OCI-LY1 (cell line): ENCODE data around the gene RNF144B.

ENCODE experiments used
- H2AFZ ChIP-seq: fragments of 200-600 bp; sonication (generic), shearing (Covaris generic); 2 replicates; pipeline ENCODE4 v1.6.0; 2014; ENCODE audit warnings: antibody characterized with exemption, mild to moderate bottlenecking, low read length
- H3F3A ChIP-seq: fragments of 200-600 bp; sonication (generic), shearing (Covaris generic); 2 replicates; pipeline ENCODE4 v1.6.0; 2014; ENCODE audit warnings: mild to moderate bottlenecking, antibody characterized with exemption, low read length, moderate library complexity; ENCODE audit not compliant: insufficient read depth
- H3K27ac ChIP-seq: fragments of 200-600 bp; sonication (generic); 2 replicates; pipeline ENCODE4 v1.5.1; 2014; ENCODE audit warnings: low read length, mixed run types, mild to moderate bottlenecking, low read depth; ENCODE audit not compliant: poor library complexity, severe bottlenecking
- H3K27me3 ChIP-seq: fragments of 200-600 bp; sonication (generic); 2 replicates; pipeline ENCODE4 v1.6.0; 2014; ENCODE audit warnings: antibody characterized with exemption, mild to moderate bottlenecking, low read length, moderate library complexity; ENCODE audit not compliant: insufficient read depth
- H3K36me3 ChIP-seq: fragments of 200-600 bp; sonication (generic); 2 replicates; pipeline ENCODE4 v1.6.1; 2014; ENCODE audit warnings: mild to moderate bottlenecking, antibody characterized with exemption, low read length, moderate library complexity, mixed read lengths; ENCODE audit not compliant: insufficient read depth
- H3K4me1 ChIP-seq: fragments of 200-600 bp; sonication (generic); 2 replicates; pipeline ENCODE4 v1.5.1; 2014; ENCODE audit warnings: mild to moderate bottlenecking, low read length, moderate library complexity; ENCODE audit not compliant: insufficient read depth, severe bottlenecking
- H3K4me2 ChIP-seq: fragments of 200-600 bp; sonication (generic), shearing (Covaris generic); 2 replicates; pipeline ENCODE4 v1.6.1; 2014; ENCODE audit warnings: low read length
- H3K4me3 ChIP-seq: fragments of 200-600 bp; sonication (generic); 2 replicates; pipeline ENCODE4 v1.5.1; 2014; ENCODE audit warnings: low read length, low read depth, mild to moderate bottlenecking, mixed read lengths; ENCODE audit not compliant: poor library complexity, severe bottlenecking
- H3K79me2 ChIP-seq: fragments of 200-600 bp; shearing (Covaris generic); 2 replicates; pipeline ENCODE4 v1.6.1; 2016; ENCODE audit warnings: mixed run types, low read length, mixed read lengths; ENCODE audit not compliant: insufficient read depth
- H3K9ac ChIP-seq: fragments of 200-600 bp; sonication (generic), shearing (Covaris generic); 2 replicates; pipeline ENCODE4 v1.6.1; 2014; ENCODE audit warnings: mild to moderate bottlenecking, low read length, mixed read lengths
- H3K9me2 ChIP-seq: fragments of 200-600 bp; sonication (generic), shearing (Covaris generic); 2 replicates; pipeline ENCODE4 v1.6.1; 2014; ENCODE audit warnings: low read depth, mild to moderate bottlenecking, low read length, mixed read lengths
- H3K9me3 ChIP-seq: fragments of 200-600 bp; shearing (Covaris generic); 2 replicates; pipeline ENCODE4 v1.6.1; 2014; ENCODE audit warnings: low read length, mixed read lengths
- H4K20me1 ChIP-seq: fragments of 200-600 bp; sonication (generic), shearing (Covaris generic); 2 replicates; pipeline ENCODE4 v1.6.0; 2016; ENCODE audit warnings: mild to moderate bottlenecking, low read length; ENCODE audit not compliant: insufficient read depth
- CTCF ChIP-seq: fragments of 200-600 bp; sonication (generic), shearing (Covaris generic); IDR thresholded peaks from 2 replicates; pipeline ENCODE4 v1.5.1; 2017; ENCODE audit warnings: mild to moderate bottlenecking, antibody characterized with exemption, low read length, moderate library complexity, mixed read lengths
- EZH2 ChIP-seq: fragments of 200-600 bp; sonication (generic), shearing (Covaris generic); IDR thresholded peaks from 2 replicates; pipeline ENCODE4 v1.8.0; 2017; ENCODE audit warnings: borderline replicate concordance, mixed run types, mild to moderate bottlenecking, antibody characterized with exemption, low read length, moderate library complexity, mixed read lengths

Gene RNF144B

GRCh38 chr6:18413381-18413780 lies 26.2 kb downstream of the RNF144B start:
- H3K9me2 ChIP-seq: no peaks in the 10 kb centered on the region
- peak overlapping the region; percentile 8 for H3K4me3 ChIP-seq
- H4K20me1 ChIP-seq: no peaks in the 10 kb centered on the region
- H3K79me2 ChIP-seq: peaks cover 40% of the 10 kb centered on the region
- TF ChIP-seq EZH2 (no peak), CTCF (no peak)
- H3K4me1 ChIP-seq: peaks cover 42% of the 10 kb centered on the region
- no peaks in the 10 kb centered on the region for H3F3A ChIP-seq
- H3K27ac ChIP-seq: peak overlapping the region; percentile 41
- no peaks in the 10 kb centered on the region for H3K27me3 ChIP-seq
- H2AFZ ChIP-seq: no peak overlapping the region
- H3K36me3 ChIP-seq: peaks cover 54% of the 10 kb centered on the region
- 0 out of 2 replicates have a peak overlapping the region, but pooled peaks have one; percentile 2 for H3K9ac ChIP-seq
- peak overlapping the region; percentile 28; the same call in 1 of the 2 replicates for H3K4me2 ChIP-seq
- H3K9me3 ChIP-seq: no peaks in the 10 kb centered on the region

GRCh38 chr6:18414116-18414515 lies 27.0 kb downstream of the RNF144B start:
- Histone ChIP-seq H3K4me2 (no peak overlapping the region), H3K27me3 (no peaks in the 10 kb centered on the region), H3K4me3 (no peak overlapping the region), H3F3A (no peaks in the 10 kb centered on the region; the same call in 1 of the 2 replicates), H3K9me3 (no peaks in the 10 kb centered on the region), H3K79me2 (peaks cover 40% of the 10 kb centered on the region), H3K9me2 (no peaks in the 10 kb centered on the region), H2AFZ (no peak overlapping the region), H3K9ac (no peak overlapping the region), H4K20me1 (no peaks in the 10 kb centered on the region), H3K4me1 (peaks cover 39% of the 10 kb centered on the region), H3K27ac (no peak overlapping the region), H3K36me3 (peaks cover 51% of the 10 kb centered on the region)
- no peak for TF ChIP-seq EZH2
- no peak for TF ChIP-seq CTCF

- TF ChIP-seq EZH2 (no peak), CTCF (no peak)
- no peaks in the 10 kb centered on the region for H3K9me3 ChIP-seq
- H3K9ac ChIP-seq: no peak overlapping the region
- H3K36me3 ChIP-seq: peaks cover 51% of the 10 kb centered on the region
- no peak overlapping the region for H3K4me3 ChIP-seq
- no peaks in the 10 kb centered on the region for H3K9me2 ChIP-seq
- no peak overlapping the region for H3K4me2 ChIP-seq
- no peak overlapping the region for H2AFZ ChIP-seq
- H3K27ac ChIP-seq: no peak overlapping the region
- H3K79me2 ChIP-seq: peaks cover 34% of the 10 kb centered on the region
- H3K4me1 ChIP-seq: peaks cover 28% of the 10 kb centered on the region
- H4K20me1 ChIP-seq: no peaks in the 10 kb centered on the region
- H3F3A ChIP-seq: no peaks in the 10 kb centered on the region; the same call in 1 of the 2 replicates
- H3K27me3 ChIP-seq: no peaks in the 10 kb centered on the region
Observed at GRCh38 chr6:18415207-18415606, 28.1 kb downstream of the RNF144B start.
